Measurements from ENCODE around the gene FUBP3.

GRCh38 chr9:130630506-130631330, 51.3 kb downstream of the FUBP3 start:
- TF ChIP-seq CTCF (IDR thresholded peaks at IDR 0.05; ENCODE audit: low read depth, low read length, poor library complexity, severe bottlenecking): no peak
- TF ChIP-seq EZH2phosphoT487 (IDR thresholded peaks at IDR 0.05; ENCODE audit: borderline replicate concordance, low read length): no peak

Data from DOHH2 (cell line).